IMR-90 (cell line): ENCODE results near the gene KAZALD1. TPM values are rescaled to one million over a fixed set of nuclear protein-coding genes. Genes with fewer than 3 reads are reported as not detected.

ENCODE experiments used
- ATAC-seq: fragments of 200-7000 bp; cut with Tn5 transposase; 2 replicates; pipeline ENCODE4 v1.9.1; 2020; ENCODE audit warnings: low read depth, mild to moderate bottlenecking, moderate library complexity
- BruUV-seq: library from RNA; stranded (reverse); fragments of 400-500 nt; replicated peaks from 2 replicates; lab custom pipeline; 2021; lab: Mats Ljungman, UMichigan
- CTCF ChIA-PET: fragments of 300-600 bp; formaldehyde crosslinking; extraction: SDS; loops from one replicate; lab custom pipeline; 2021; ENCODE audit warnings: antibody characterized with exemption; lab: Yijun Ruan, JAX
- POLR2A ChIA-PET: fragments of 300-600 bp; sonication (Branson Sonifier 250); formaldehyde crosslinking; loops from one replicate; lab custom pipeline; 2022; ENCODE audit warnings: antibody characterized with exemption; ENCODE audit not compliant: unreplicated experiment; lab: Charles Lee
- DNase-seq: peaks from one replicate; pipeline ENCODE4 v3.0.0; 2013
- H2AFZ ChIP-seq: replicated peaks from 2 replicates; pipeline ENCODE3; 2013; ENCODE audit warnings: low read length, mild to moderate bottlenecking; ENCODE audit not compliant: poor library complexity
- H2AK5ac ChIP-seq: 2 replicates; pipeline ENCODE4 v1.6.1; 2013; ENCODE audit warnings: low read depth, low read length, inconsistent platforms
- H2AK9ac ChIP-seq: replicated peaks from 2 replicates; pipeline ENCODE3; 2013; ENCODE audit warnings: mild to moderate bottlenecking, low read depth, low read length, moderate library complexity; ENCODE audit not compliant: poor library complexity
- H2BK120ac ChIP-seq: 2 replicates; pipeline ENCODE4 v1.6.1; 2013; ENCODE audit warnings: low read depth, low read length, inconsistent platforms
- H2BK15ac ChIP-seq: 3 replicates; pipeline ENCODE4 v1.6.1; 2013; ENCODE audit warnings: low read depth, low read length, inconsistent platforms
- H2BK20ac ChIP-seq: 2 replicates; pipeline ENCODE4 v1.6.1; 2013; ENCODE audit warnings: low read depth, mild to moderate bottlenecking, inconsistent platforms, low read length, moderate library complexity
- H2BK5ac ChIP-seq: 2 replicates; pipeline ENCODE4 v1.6.1; 2013; ENCODE audit warnings: mild to moderate bottlenecking, low read depth, low read length, inconsistent platforms; ENCODE audit not compliant: poor library complexity, severe bottlenecking
- H3K14ac ChIP-seq: replicated peaks from 2 replicates; pipeline ENCODE4 v1.6.1; 2013; ENCODE audit warnings: low read depth, low read length, inconsistent platforms
- H3K18ac ChIP-seq: 2 replicates; pipeline ENCODE4 v1.6.1; 2013; ENCODE audit warnings: low read depth, low read length, control low read depth
- H3K23ac ChIP-seq: 2 replicates; pipeline ENCODE4 v1.6.1; 2013; ENCODE audit warnings: low read depth, low read length, inconsistent platforms
- H3K27ac ChIP-seq: 2 replicates; pipeline ENCODE4 v1.5.1; 2013; ENCODE audit warnings: mild to moderate bottlenecking, control low read depth, low read length; ENCODE audit not compliant: insufficient read depth
- H3K27me3 ChIP-seq: 2 replicates; pipeline ENCODE4 v1.6.1; 2013; ENCODE audit warnings: low read length; ENCODE audit not compliant: control insufficient read depth, insufficient read depth
- H3K36me3 ChIP-seq: 2 replicates; pipeline ENCODE4 v1.6.1; 2013; ENCODE audit warnings: low read length, mixed read lengths; ENCODE audit not compliant: control insufficient read depth, insufficient read depth
- H3K4ac ChIP-seq: 2 replicates; pipeline ENCODE4 v1.6.1; 2013; ENCODE audit warnings: low read depth, low read length, inconsistent platforms
- H3K4me1 ChIP-seq: 2 replicates; pipeline ENCODE4 v1.6.1; 2013; ENCODE audit warnings: low read length, mixed read lengths; ENCODE audit not compliant: control insufficient read depth, insufficient read depth
- H3K4me2 ChIP-seq: 2 replicates; pipeline ENCODE4 v1.6.1; 2013; ENCODE audit warnings: low read depth, mild to moderate bottlenecking, control low read depth, low read length, moderate library complexity
- H3K4me3 ChIP-seq: 2 replicates; pipeline ENCODE4 v1.5.1; 2013; ENCODE audit warnings: low read depth, mild to moderate bottlenecking, control low read depth, low read length, moderate library complexity; ENCODE audit not compliant: insufficient read depth
- H3K56ac ChIP-seq: 2 replicates; pipeline ENCODE4 v1.6.1; 2013; ENCODE audit warnings: low read length, inconsistent platforms; ENCODE audit not compliant: insufficient read depth; ENCODE audit errors: extremely low read depth
- H3K79me1 ChIP-seq, 2 experiments: 2 replicates each; pipeline ENCODE4 v1.6.1; 2013; ENCODE audit warnings: low read length in 2 of 2, inconsistent platforms in 1 of 2, low read depth in 1 of 2
- H3K9ac ChIP-seq: 2 replicates; pipeline ENCODE4 v1.6.1; 2013; ENCODE audit warnings: low read depth, low read length, control low read depth
- H3K9me1 ChIP-seq: 2 replicates; pipeline ENCODE4 v1.6.1; 2013; ENCODE audit warnings: low read length, inconsistent platforms; ENCODE audit not compliant: insufficient read depth
- H3K9me3 ChIP-seq: 2 replicates; pipeline ENCODE4 v1.6.1; 2013; ENCODE audit warnings: low read length; ENCODE audit not compliant: control insufficient read depth, insufficient read depth
- H4K20me1 ChIP-seq: 2 replicates; pipeline ENCODE4 v1.6.1; 2013; ENCODE audit warnings: low read length, inconsistent platforms; ENCODE audit not compliant: insufficient read depth
- H4K5ac ChIP-seq: 2 replicates; pipeline ENCODE4 v1.6.1; 2013; ENCODE audit warnings: mild to moderate bottlenecking, low read depth, low read length, control low read depth
- H4K8ac ChIP-seq, 2 experiments: 2 replicates each; pipeline ENCODE4 v1.6.1; 2013; ENCODE audit warnings: low read depth in 2 of 2, low read length in 2 of 2, control low read depth in 1 of 2, inconsistent platforms in 1 of 2
- H4K91ac ChIP-seq: 2 replicates; pipeline ENCODE4 v1.6.1; 2013; ENCODE audit warnings: low read depth, low read length, inconsistent platforms; ENCODE audit not compliant: insufficient read depth
- BHLHE40 ChIP-seq: fragments of 150-350 bp; IDR thresholded peaks from 2 replicates; pipeline ENCODE4 v1.6.1; 2016; ENCODE audit warnings: mild to moderate bottlenecking, low read depth, low read length
- CTCF ChIP-seq: conservative IDR thresholded peaks from 2 replicates; pipeline ENCODE4 v1.5.1; 2012; ENCODE audit warnings: mild to moderate bottlenecking, low read depth, low read length, improper control_type of control experiment
- MAFK ChIP-seq: IDR thresholded peaks from 2 replicates; pipeline ENCODE4 v1.6.1; 2012; ENCODE audit warnings: low read depth, low read length, improper control_type of control experiment
- MAZ ChIP-seq: IDR thresholded peaks from 2 replicates; pipeline ENCODE4 v1.6.1; 2012; ENCODE audit warnings: low read depth, mild to moderate bottlenecking, low read length, improper control_type of control experiment, moderate library complexity, borderline replicate concordance
- MXI1 ChIP-seq: IDR thresholded peaks from 2 replicates; pipeline ENCODE4 v1.6.1; 2012; ENCODE audit warnings: low read depth, mild to moderate bottlenecking, low read length, moderate library complexity, borderline replicate concordance
- NFE2L2 ChIP-seq: fragments of 150-350 bp; IDR thresholded peaks from 2 replicates; pipeline ENCODE4 v1.6.1; 2016; ENCODE audit warnings: low read depth, mild to moderate bottlenecking, low read length
- RAD21 ChIP-seq: IDR thresholded peaks from 2 replicates; pipeline ENCODE4 v1.6.1; 2012; ENCODE audit warnings: low read length, improper control_type of control experiment
- RFX5 ChIP-seq: IDR thresholded peaks from 2 replicates; pipeline ENCODE4 v1.8.0; 2012; ENCODE audit warnings: low read depth, mild to moderate bottlenecking, low read length, moderate library complexity
- WGBS, 2 experiments: methylation state at CpG; one replicate each; pipeline versions ENCODE4 v1.1.5 to v1.1.7; 2013; ENCODE audit warnings: missing lambda C conversion rate in 2 of 2; ENCODE audit not compliant: insufficient read length in 1 of 2; ENCODE audit errors: extremely low coverage in 2 of 2; 5-methylcytosine and 5-hydroxymethylcytosine counted together
- dilution Hi-C: fragments of 300-500 bp; cut with HindIII; formaldehyde crosslinking; loops from one replicate; pipeline ENCODE4 v1.14.3; 2018; ENCODE audit warnings: low sequenced_read_pairs; ENCODE audit not compliant: unreplicated experiment
- in situ Hi-C: fragments of 300-500 bp; cut with MboI; formaldehyde crosslinking; loops from 3 replicates; pipeline ENCODE4 v1.14.3; 2019; ENCODE audit warnings: low sequenced_read_pairs, inconsistent platforms, mixed read lengths
- intact Hi-C: fragments of 100-400 bp; cut with micrococcal nuclease; formaldehyde crosslinking; loops from 2 replicates; pipeline ENCODE4 v1.10.0; 2022
- polyA plus RNA-seq, 3 experiments: library from polyadenylated mRNA; depleted of rRNA; stranded (reverse); fragments of >200 nt; gene quantifications; 2 replicates each; pipeline ENCODE4 v1.2.3, GENCODE V29; 2012; ENCODE audit warnings: low replicate concordance in 1 of 3
- total RNA-seq: library from RNA; depleted of rRNA; stranded (reverse); fragments of >200 nt; gene quantifications from 2 replicates; pipeline ENCODE4 v1.2.3, GENCODE V29; 2012
- TF ChIP-seq, protein P1 (sequence below): fragments of 150-350 bp; IDR thresholded peaks from 2 replicates; pipeline ENCODE4 v1.6.1; 2017; ENCODE audit warnings: mild to moderate bottlenecking, antibody characterized with exemption, low read length, low read depth

KAZALD1 gene
- total and polyA plus RNA-seq, 2 of the 4 experiments (the other 2 are of a cell fraction), result 9.1 to 18.6 TPM

DNA sequence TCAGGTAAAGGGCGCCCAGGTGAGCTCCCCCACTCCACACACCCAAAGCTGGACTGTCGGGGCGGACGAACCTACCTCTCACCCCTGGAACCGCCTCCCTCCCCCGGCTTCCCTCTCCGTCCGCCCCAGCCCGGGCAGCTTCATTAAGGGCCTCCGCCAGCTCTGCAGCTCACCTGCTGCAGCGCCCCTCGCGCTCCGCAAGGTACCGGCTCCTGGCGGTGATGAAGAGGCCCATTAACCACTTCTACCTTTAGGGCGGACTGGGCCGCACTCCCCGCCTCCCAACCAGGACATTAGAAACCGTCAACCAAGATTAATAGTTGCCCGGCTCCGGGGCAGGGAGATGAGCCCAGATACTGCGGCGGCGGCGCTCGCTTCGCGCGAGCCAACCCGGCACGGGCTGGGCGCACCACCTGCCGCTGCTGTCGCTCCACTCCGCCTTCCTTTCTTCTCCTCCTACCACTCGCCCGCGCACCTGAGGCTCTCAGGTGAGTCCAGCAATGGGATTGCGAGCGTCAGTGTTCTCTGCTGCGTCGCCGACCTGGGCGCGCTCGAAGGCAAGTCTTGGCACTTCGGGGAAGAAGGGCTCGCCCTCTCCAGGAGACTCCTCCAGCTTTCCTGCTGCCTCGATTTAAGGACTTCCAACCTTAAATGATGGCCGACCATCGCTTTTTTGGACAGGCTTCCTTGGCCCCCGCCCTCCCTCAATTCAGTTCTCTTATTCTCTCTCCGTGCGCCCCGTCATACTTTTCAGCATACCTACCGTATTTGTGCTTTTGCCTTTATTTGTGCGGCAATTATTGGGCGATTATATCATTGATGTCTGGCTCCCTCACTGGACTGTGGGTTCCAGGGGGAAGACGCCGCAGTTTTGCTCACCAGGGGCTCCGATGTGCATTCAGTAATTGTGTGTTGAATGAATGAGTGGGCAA, 13.6 kb upstream of the KAZALD1 start:
- CTCF ChIA-PET, result interaction anchor here (1.7 to 1.9 kb wide), 2 partner anchors 9 to 19 kb away, joined by 9 to 11 read pairs; no protein-coding TSS in a partner anchor

More for the DNA sequence above, 13.6 kb upstream of the KAZALD1 start:
- H3K4me2 ChIP-seq, result no peak overlapping the region
- no peak overlapping the region for H2AFZ ChIP-seq
- H4K91ac ChIP-seq, result no peak overlapping the region
- dilution Hi-C loops (no loop called here), intact Hi-C loops (no loop called here), in situ Hi-C loops (no loop called here)
- H3K4me3 ChIP-seq, result no peak overlapping the region
- H2BK120ac ChIP-seq, result no peak overlapping the region
- H3K4me1 ChIP-seq, result peaks cover 15% of the 10 kb centered on the region
- H2AK5ac ChIP-seq, result no peak overlapping the region
- H3K36me3 ChIP-seq, result no peaks in the 10 kb centered on the region
- no peak overlapping the region for H4K8ac ChIP-seq
- H3K23ac ChIP-seq, result no peak overlapping the region
- POLR2A ChIA-PET, result no interaction called here
- H3K4ac ChIP-seq, result no peak overlapping the region
- no peak overlapping the region for H4K5ac ChIP-seq
- TF ChIP-seq CTCF (no peak), RAD21 (no peak), MXI1 (no peak), RFX5 (no peak), BHLHE40 (no peak), NFE2L2 (no peak), MAZ (no peak), MAFK (no peak)
- TF ChIP-seq, protein P1, sequence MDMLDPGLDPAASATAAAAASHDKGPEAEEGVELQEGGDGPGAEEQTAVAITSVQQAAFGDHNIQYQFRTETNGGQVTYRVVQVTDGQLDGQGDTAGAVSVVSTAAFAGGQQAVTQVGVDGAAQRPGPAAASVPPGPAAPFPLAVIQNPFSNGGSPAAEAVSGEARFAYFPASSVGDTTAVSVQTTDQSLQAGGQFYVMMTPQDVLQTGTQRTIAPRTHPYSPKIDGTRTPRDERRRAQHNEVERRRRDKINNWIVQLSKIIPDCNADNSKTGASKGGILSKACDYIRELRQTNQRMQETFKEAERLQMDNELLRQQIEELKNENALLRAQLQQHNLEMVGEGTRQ, result no peak
- no peak overlapping the region for H3K56ac ChIP-seq
- no peaks in the 10 kb centered on the region for H4K20me1 ChIP-seq
- BruUV-seq, result no TSS peak
- no peak overlapping the region for H2BK20ac ChIP-seq
- no peak overlapping the region for H3K27ac ChIP-seq
- peaks cover 8% of the 10 kb centered on the region; the same call in 1 of the 2 replicates for H3K9me1 ChIP-seq
- H3K9ac ChIP-seq, result no peak overlapping the region
- no peak for DNase-seq
- no peak overlapping the region for H2BK5ac ChIP-seq
- WGBS, 2 experiments, result 34% methylated on average over 25 of the region's 62 CpGs; no CpG with 5 or more reads in 1 of the 2 experiments
- peaks cover 0 to 2% of the 10 kb centered on the region in 2 experiments; a peak in 1 of 4 replicates for H3K79me1 ChIP-seq
- no peaks in the 10 kb centered on the region for H3K9me3 ChIP-seq
- no peak overlapping the region for H3K18ac ChIP-seq
- no peak overlapping the region for H2BK15ac ChIP-seq
- no peak overlapping the region for H2AK9ac ChIP-seq
- peaks cover 19% of the 10 kb centered on the region for H3K27me3 ChIP-seq
- H3K14ac ChIP-seq, result no peak overlapping the region
- no peak for ATAC-seq
